A549 (cell line): ENCODE results near the gene PRIMPOL. TPM values are rescaled to one million over a fixed set of nuclear protein-coding genes. Genes with fewer than 3 reads are reported as not detected.

Experiments
- ATAC-seq, 2 experiments: fragments of 200-7000 bp in 1 of 2; fragments of >200 bp in 1 of 2; cut with Nextera tagmentation in 1 of 2; cut with Tn5 transposase in 1 of 2; 3 replicates each; pipeline versions ENCODE4 v1.8.0 to v1.9.1; 2018 to 2020; ENCODE audit warnings: mild to moderate bottlenecking in 1 of 2, moderate library complexity in 1 of 2
- CTCF ChIA-PET: fragments of 300-600 bp; sonication (Branson Sonifier 250); formaldehyde crosslinking; extraction: SDS; loops from one replicate; lab custom pipeline; 2021; ENCODE audit warnings: antibody characterized with exemption, inconsistent platforms; lab: Yijun Ruan, JAX
- POLR2A ChIA-PET: fragments of 350-600 bp; formaldehyde crosslinking; extraction: SDS; loops from one replicate; lab custom pipeline; 2021; ENCODE audit warnings: antibody characterized with exemption, inconsistent platforms; lab: Yijun Ruan, JAX
- DNase-seq, 2 experiments: peaks; one replicate each; pipeline versions ENCODE4 v3.0.0 to v3.0.0-alpha.2; 2011 to 2016; ENCODE audit warnings: low read depth in 1 of 2, low spot score in 1 of 2
- FAIRE-seq: peaks from 2 replicates; lab custom pipeline; 2011; peaks lifted over from hg19 to GRCh38; lab: Jason Lieb, UNC
- H3K27ac ChIP-seq, 2 experiments: fragments of >200 bp; sonication (Bioruptor Twin); formaldehyde crosslinking; 3 replicates each; pipeline ENCODE4 v1.5.1; 2016 to 2017
- H3K4me1 ChIP-seq: fragments of >200 bp; sonication (Bioruptor Twin); formaldehyde crosslinking; 3 replicates; pipeline ENCODE4 v1.6.1; 2016
- H3K4me2 ChIP-seq: fragments of >200 bp; sonication (Bioruptor Twin); formaldehyde crosslinking; 3 replicates; pipeline ENCODE4 v1.6.1; 2016
- H3K4me3 ChIP-seq: fragments of >200 bp; sonication (Bioruptor Twin); formaldehyde crosslinking; 3 replicates; pipeline ENCODE4 v1.5.1; 2016
- H3K9me3 ChIP-seq: fragments of >200 bp; sonication (Bioruptor Twin); formaldehyde crosslinking; 3 replicates; pipeline ENCODE4 v1.6.1; 2016
- BHLHE40 ChIP-seq: IDR thresholded peaks from 2 replicates; pipeline ENCODE4 v1.6.1; 2012; ENCODE audit warnings: low read depth, low read length, inconsistent platforms
- CEBPB ChIP-seq, 2 experiments: fragments of >200 bp in 1 of 2; sonication (Bioruptor Twin) in 1 of 2; formaldehyde crosslinking in 1 of 2; IDR thresholded peaks; 2 replicates each; pipeline ENCODE4 v1.6.1; 2012 to 2016
- CHD2 ChIP-seq: fragments of 150-350 bp; IDR thresholded peaks from 2 replicates; pipeline ENCODE4 v1.6.1; 2014; ENCODE audit warnings: low read length; ENCODE audit not compliant: partially characterized antibody
- EHMT2 ChIP-seq: fragments of 200-600 bp; sonication (generic); IDR thresholded peaks from 2 replicates; pipeline ENCODE4 v1.6.1; 2016; ENCODE audit warnings: antibody characterized with exemption, low read depth, mild to moderate bottlenecking, moderate library complexity
- FOSB ChIP-seq: fragments of 250-450 bp; sonication (Bioruptor Pico); IDR thresholded peaks from 2 replicates; pipeline ENCODE4 v1.5.0; 2020; ENCODE audit warnings: mild to moderate bottlenecking, moderate library complexity
- FOSL2 ChIP-seq, 2 experiments: fragments of 450-650 bp in 1 of 2; fragments of >200 bp in 1 of 2; sonication (Bioruptor Twin) in 1 of 2; formaldehyde crosslinking; IDR thresholded peaks; 2 replicates each; pipeline versions ENCODE4 v1.5.0 to v1.6.1; 2016 to 2020; ENCODE audit warnings: mild to moderate bottlenecking in 1 of 2, moderate library complexity in 1 of 2
- HDAC2 ChIP-seq: fragments of 200-600 bp; sonication (generic); IDR thresholded peaks from 2 replicates; pipeline ENCODE4 v1.6.1; 2016
- HOXA7 ChIP-seq: fragments of 250-450 bp; sonication (Bioruptor Pico); IDR thresholded peaks from 2 replicates; pipeline ENCODE4 v1.5.0; 2020; ENCODE audit warnings: mild to moderate bottlenecking, moderate library complexity
- JUNB ChIP-seq: fragments of >200 bp; sonication (Bioruptor Twin); formaldehyde crosslinking; IDR thresholded peaks from 2 replicates; pipeline ENCODE4 v1.6.1; 2016
- KDM1A ChIP-seq: fragments of 200-600 bp; sonication (generic); IDR thresholded peaks from 2 replicates; pipeline ENCODE4 v1.6.1; 2016; ENCODE audit warnings: low read depth, mild to moderate bottlenecking
- KDM5A ChIP-seq: fragments of 200-600 bp; sonication (generic); IDR thresholded peaks from 2 replicates; pipeline ENCODE4 v1.6.1; 2016; ENCODE audit warnings: antibody characterized with exemption, mild to moderate bottlenecking
- MAFK ChIP-seq: fragments of 450-650 bp; IDR thresholded peaks from 2 replicates; pipeline ENCODE4 v1.6.1; 2014; ENCODE audit not compliant: partially characterized antibody
- MAZ ChIP-seq: fragments of 150-350 bp; IDR thresholded peaks from 2 replicates; pipeline ENCODE4 v1.6.1; 2014; ENCODE audit warnings: antibody characterized with exemption, low read depth, low read length, borderline replicate concordance
- RAD21 ChIP-seq, 2 experiments: fragments of >200 bp in 1 of 2; sonication (Bioruptor Twin) in 1 of 2; formaldehyde crosslinking in 1 of 2; IDR thresholded peaks in 1 of 2; conservative IDR thresholded peaks in 1 of 2; 2 replicates in 1 of 2; 3 replicates in 1 of 2; pipeline ENCODE4 v1.6.1; 2012 to 2018; ENCODE audit warnings: inconsistent platforms in 1 of 2
- RFX5 ChIP-seq: fragments of 450-650 bp; IDR thresholded peaks from 2 replicates; pipeline ENCODE4 v1.7.1; 2014; ENCODE audit warnings: antibody characterized with exemption, mild to moderate bottlenecking, moderate library complexity
- SREBF2 ChIP-seq: fragments of 450-650 bp; IDR thresholded peaks from 2 replicates; pipeline ENCODE4 v1.6.1; 2014; ENCODE audit warnings: mild to moderate bottlenecking, moderate library complexity
- ZFP36 ChIP-seq: fragments of 450-650 bp; IDR thresholded peaks from 2 replicates; pipeline ENCODE4 v1.6.1; 2014; ENCODE audit warnings: borderline replicate concordance; ENCODE audit not compliant: partially characterized antibody
- WGBS: methylation state at CpG from one replicate; pipeline ENCODE4 v1.1.6; 2017; ENCODE audit errors: missing lambda C conversion rate; 5-methylcytosine and 5-hydroxymethylcytosine counted together
- polyA plus RNA-seq, 4 experiments: library from polyadenylated mRNA; depleted of rRNA in 3 of 4; stranded (reverse); fragments of >200 nt; fragmentation: RNase III in 1 of 4; extraction: RNeasy Plus Mini Kit Qiagen cat#74134 plus additional on column Dnase treatment in 1 of 4; gene quantifications; 2 replicates in 3 of 4; 3 replicates in 1 of 4; pipeline ENCODE4 v1.2.3, GENCODE V29; 2011 to 2017
- TF ChIP-seq, protein P1 (sequence below): IDR thresholded peaks from 2 replicates; pipeline ENCODE4 v1.6.1; 2012
- TF ChIP-seq, protein P2 (sequence below): fragments of >200 bp; sonication (Bioruptor Twin); formaldehyde crosslinking; IDR thresholded peaks from 2 replicates; pipeline ENCODE4 v1.6.1; 2016
- TF ChIP-seq, protein P3 (sequence below): fragments of 250-450 bp; sonication (Bioruptor Pico); IDR thresholded peaks from 2 replicates; pipeline ENCODE4 v1.5.0; 2020; ENCODE audit warnings: low read depth, mild to moderate bottlenecking, moderate library complexity
- TF ChIP-seq, protein P4 (sequence below): fragments of >200 bp; sonication (Bioruptor Twin); formaldehyde crosslinking; IDR thresholded peaks from 3 replicates; pipeline ENCODE4 v1.5.1; 2016

Gene PRIMPOL
- polyA plus RNA-seq, 2 of the 4 experiments (the other 2 are of a cell fraction): 10.0 to 23.9 TPM

DNA sequence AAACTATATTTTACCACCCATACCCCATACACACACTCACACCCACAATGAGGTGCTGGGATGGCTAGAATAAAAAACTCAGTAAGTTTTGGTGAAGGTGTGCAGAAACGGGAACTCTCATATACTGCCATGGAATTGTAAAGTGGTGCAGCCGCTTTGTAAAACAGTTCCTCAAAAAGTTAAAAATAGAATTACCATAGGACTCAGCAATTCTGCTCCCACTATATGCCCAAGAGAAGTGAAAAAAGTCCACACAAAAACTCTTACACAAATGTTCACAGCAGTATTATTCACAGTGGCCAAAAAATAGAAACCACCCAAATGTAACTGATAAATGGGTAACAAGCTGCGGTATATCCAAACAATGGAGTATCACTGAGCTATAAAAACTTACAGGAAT is 77.9 kb downstream of the PRIMPOL start:
- 95% methylated on average over 3 of the region's 3 CpGs for WGBS
- FAIRE-seq: no peak
- CTCF ChIA-PET: no interaction called here
- Histone ChIP-seq H3K4me3 (no peak overlapping the region), H3K9me3 (no peaks in the 10 kb centered on the region), H3K4me1 (no peaks in the 10 kb centered on the region; the same call in 2 of the 3 replicates), H3K4me2 (no peak overlapping the region), H3K27ac (no peak overlapping the region)
- POLR2A ChIA-PET: no interaction called here
- TF ChIP-seq, protein P1, sequence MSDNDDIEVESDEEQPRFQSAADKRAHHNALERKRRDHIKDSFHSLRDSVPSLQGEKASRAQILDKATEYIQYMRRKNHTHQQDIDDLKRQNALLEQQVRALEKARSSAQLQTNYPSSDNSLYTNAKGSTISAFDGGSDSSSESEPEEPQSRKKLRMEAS: no peak
- no peak for TF ChIP-seq RFX5
- no peak for TF ChIP-seq KDM5A
- no peak for TF ChIP-seq EHMT2
- no peak for TF ChIP-seq JUNB
- TF ChIP-seq, protein P2, sequence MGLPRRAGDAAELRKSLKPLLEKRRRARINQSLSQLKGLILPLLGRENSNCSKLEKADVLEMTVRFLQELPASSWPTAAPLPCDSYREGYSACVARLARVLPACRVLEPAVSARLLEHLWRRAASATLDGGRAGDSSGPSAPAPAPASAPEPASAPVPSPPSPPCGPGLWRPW: no peak
- TF ChIP-seq FOSL2 (IDR thresholded peaks at IDR 0.05): no peak
- no peak for TF ChIP-seq FOSL2 (CRISPR knock-in tag; IDR thresholded peaks at IDR 0.05)
- TF ChIP-seq, protein P3, sequence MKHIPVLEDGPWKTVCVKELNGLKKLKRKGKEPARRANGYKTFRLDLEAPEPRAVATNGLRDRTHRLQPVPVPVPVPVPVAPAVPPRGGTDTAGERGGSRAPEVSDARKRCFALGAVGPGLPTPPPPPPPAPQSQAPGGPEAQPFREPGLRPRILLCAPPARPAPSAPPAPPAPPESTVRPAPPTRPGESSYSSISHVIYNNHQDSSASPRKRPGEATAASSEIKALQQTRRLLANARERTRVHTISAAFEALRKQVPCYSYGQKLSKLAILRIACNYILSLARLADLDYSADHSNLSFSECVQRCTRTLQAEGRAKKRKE (CRISPR knock-in tag): no peak
- TF ChIP-seq MAFK: no peak
- ATAC-seq: no peak
- no peak for DNase-seq

DNA sequence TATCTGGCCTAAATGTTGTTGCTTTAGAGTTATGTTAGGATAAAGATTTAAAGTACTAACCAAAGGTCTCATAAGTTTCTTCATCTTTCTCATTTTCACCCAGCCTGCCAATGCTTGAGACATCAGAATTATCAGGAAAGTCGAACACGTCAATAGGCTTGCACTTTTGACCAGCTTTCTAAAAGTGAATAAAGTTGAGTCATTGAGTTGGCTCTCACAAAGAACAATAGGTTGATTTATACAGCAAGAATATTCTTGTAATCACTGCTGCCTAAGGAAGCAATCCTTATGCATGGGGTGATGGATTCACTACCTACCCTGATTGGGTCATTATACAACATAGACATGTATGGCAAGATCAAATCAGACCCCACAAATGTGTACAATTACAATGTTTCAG is 79.3 kb downstream of the PRIMPOL start:
- Histone ChIP-seq H3K4me1 (no peaks in the 10 kb centered on the region; the same call in 2 of the 3 replicates), H3K4me2 (no peak overlapping the region), H3K4me3 (no peak overlapping the region), H3K27ac (no peak overlapping the region), H3K9me3 (no peaks in the 10 kb centered on the region)
- ChIA-PET POLR2A (no interaction called here), CTCF (interaction anchor here (0.5 kb wide), 1 partner anchor 17 kb away, joined by 3 read pairs; no protein-coding TSS in a partner anchor)
- 93% methylated on average over 2 of the region's 2 CpGs for WGBS
- ATAC-seq: no peak
- DNase-seq: no peak
- FAIRE-seq: no peak
- no peak for TF ChIP-seq SREBF2
- TF ChIP-seq RAD21 (conservative IDR thresholded peaks at IDR 0.05 in 1 of 2, IDR thresholded peaks at IDR 0.05 in 1 of 2): no peak
- TF ChIP-seq CEBPB (IDR thresholded peaks at IDR 0.05): no peak
- no peak for TF ChIP-seq HDAC2
- no peak for TF ChIP-seq MAZ
- TF ChIP-seq ZFP36: no peak
- TF ChIP-seq CHD2: no peak
- TF ChIP-seq HOXA7: no peak
- TF ChIP-seq, protein P4, sequence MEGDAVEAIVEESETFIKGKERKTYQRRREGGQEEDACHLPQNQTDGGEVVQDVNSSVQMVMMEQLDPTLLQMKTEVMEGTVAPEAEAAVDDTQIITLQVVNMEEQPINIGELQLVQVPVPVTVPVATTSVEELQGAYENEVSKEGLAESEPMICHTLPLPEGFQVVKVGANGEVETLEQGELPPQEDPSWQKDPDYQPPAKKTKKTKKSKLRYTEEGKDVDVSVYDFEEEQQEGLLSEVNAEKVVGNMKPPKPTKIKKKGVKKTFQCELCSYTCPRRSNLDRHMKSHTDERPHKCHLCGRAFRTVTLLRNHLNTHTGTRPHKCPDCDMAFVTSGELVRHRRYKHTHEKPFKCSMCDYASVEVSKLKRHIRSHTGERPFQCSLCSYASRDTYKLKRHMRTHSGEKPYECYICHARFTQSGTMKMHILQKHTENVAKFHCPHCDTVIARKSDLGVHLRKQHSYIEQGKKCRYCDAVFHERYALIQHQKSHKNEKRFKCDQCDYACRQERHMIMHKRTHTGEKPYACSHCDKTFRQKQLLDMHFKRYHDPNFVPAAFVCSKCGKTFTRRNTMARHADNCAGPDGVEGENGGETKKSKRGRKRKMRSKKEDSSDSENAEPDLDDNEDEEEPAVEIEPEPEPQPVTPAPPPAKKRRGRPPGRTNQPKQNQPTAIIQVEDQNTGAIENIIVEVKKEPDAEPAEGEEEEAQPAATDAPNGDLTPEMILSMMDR: no peak
- no peak for TF ChIP-seq BHLHE40
- no peak for TF ChIP-seq FOSB (CRISPR knock-in tag)

DNA sequence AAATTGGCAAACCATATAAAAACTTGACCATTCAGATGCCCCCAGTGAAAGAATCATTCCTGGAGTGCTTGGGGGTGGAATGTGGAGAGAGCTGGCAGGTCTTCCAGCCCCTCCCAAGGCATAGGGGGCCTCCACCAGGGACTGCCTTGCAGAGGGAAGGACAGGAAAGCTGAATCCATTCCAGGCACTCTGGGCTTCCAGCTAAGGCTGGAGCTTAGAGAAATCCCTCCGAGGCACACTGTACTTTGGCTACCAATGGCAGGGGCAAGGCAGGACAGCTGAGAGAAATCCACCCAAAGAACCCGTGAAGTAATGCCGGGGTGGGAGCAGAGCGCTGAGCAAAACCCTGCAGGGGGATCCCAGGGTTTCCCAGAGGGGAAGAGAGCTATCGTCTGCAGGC is 80.4 kb downstream of the PRIMPOL start:
- CTCF ChIA-PET: no interaction called here
- no peak for DNase-seq
- H3K4me3 ChIP-seq: no peak overlapping the region
- TF ChIP-seq HDAC2 (no peak), MAZ (no peak), KDM1A (no peak)
- POLR2A ChIA-PET: no interaction called here
- FAIRE-seq: no peak
- 97% methylated on average over 4 of the region's 5 CpGs for WGBS
- H3K9me3 ChIP-seq: no peaks in the 10 kb centered on the region
- H3K4me1 ChIP-seq: peaks cover 3% of the 10 kb centered on the region; the same call in 1 of the 3 replicates
- no peak overlapping the region for H3K4me2 ChIP-seq
- ATAC-seq: no peak
- H3K27ac ChIP-seq: no peak overlapping the region
